Kidney (tissue), 14 donors: Measurements from ENCODE around the gene RAB40B. TPM values are rescaled to one million over a fixed set of nuclear protein-coding genes. Genes with fewer than 3 reads are reported as not detected.
A peak's percentile ranks its signal among the peaks of the same experiment; 100 is the strongest.

Experiments used
- DNase-seq, 5 donors: peaks; one replicate each; pipeline ENCODE4 v3.0.0-alpha.2; 2013 to 2020
- FAIRE-seq: peaks from 2 replicates; lab custom pipeline; 2012; peaks lifted over from hg19 to GRCh38; lab: Jason Lieb, UNC
- H3K27ac ChIP-seq, 2 donors: one replicate each; pipeline ENCODE4 v1.7.0; 2013; ENCODE audit warnings: low read depth in 2 of 2, low read length in 2 of 2, inconsistent platforms in 1 of 2
- H3K27me3 ChIP-seq: one replicate; pipeline ENCODE4 v1.7.1; 2013; ENCODE audit warnings: low read length, inconsistent platforms; ENCODE audit not compliant: control insufficient read depth, insufficient read depth
- H3K36me3 ChIP-seq, 3 donors: one replicate each; pipeline versions ENCODE4 v1.7.0 to v1.7.1; 2013; ENCODE audit warnings: low read length in 3 of 3, control low read depth in 1 of 3, inconsistent platforms in 1 of 3; ENCODE audit not compliant: insufficient read depth in 3 of 3, control insufficient read depth in 2 of 3
- H3K4me1 ChIP-seq, 3 donors: one replicate each; pipeline versions ENCODE4 v1.7.0 to v1.7.1; 2013; ENCODE audit warnings: low read length in 3 of 3, inconsistent platforms in 1 of 3, low read depth in 1 of 3; ENCODE audit not compliant: control insufficient read depth in 2 of 3, insufficient read depth in 2 of 3
- H3K4me3 ChIP-seq, 3 donors: one replicate each; pipeline versions ENCODE4 v1.7.0 to v1.8.1; 2013; ENCODE audit warnings: low read length in 3 of 3, control low read depth in 1 of 3, inconsistent platforms in 1 of 3
- H3K9ac ChIP-seq, 3 donors: one replicate each; pipeline versions ENCODE4 v1.7.0 to v1.7.1; 2013; ENCODE audit warnings: low read length in 3 of 3, control low read depth in 1 of 3, inconsistent platforms in 1 of 3
- H3K9me3 ChIP-seq, 3 donors: one replicate each; pipeline versions ENCODE4 v1.7.0 to v1.7.1; 2013; ENCODE audit warnings: low read length in 3 of 3, control low read depth in 1 of 3, inconsistent platforms in 1 of 3; ENCODE audit not compliant: control insufficient read depth in 2 of 3, insufficient read depth in 1 of 3
- intact Hi-C: fragments of 100-400 bp; cut with DNase I; formaldehyde crosslinking; loops from one replicate; pipeline ENCODE4 v1.11.1; 2022
- polyA plus RNA-seq: library from polyadenylated mRNA; stranded (reverse); fragments of 350-450 nt; fragmentation: Illumina TruSeq; extraction: RNeasy Lipid Tissue Mini Kit (QIAGEN cat#74804); gene quantifications from one replicate; pipeline ENCODE4 v1.2.3, GENCODE V29; 2014; ENCODE audit warnings: low read depth, low replicate concordance; ENCODE audit not compliant: insufficient read depth
- total RNA-seq: library from RNA; stranded (reverse); fragmentation: NEBNext Ultra II Directional; extraction: Animal tissue kit (Norgen Biotek cat#: 25700); gene quantifications from one replicate; pipeline ENCODE4 v1.2.1, GENCODE V29; 2021
- TF ChIP-seq, protein P1 (sequence below): IDR thresholded peaks from 3 replicates; pipeline ENCODE4 v1.5.1; 2012; ENCODE audit warnings: mild to moderate bottlenecking, moderate library complexity, borderline replicate concordance; ENCODE audit not compliant: insufficient read depth; ENCODE audit errors: extremely low read depth
- donor health status: control.
- donor health status: control.
- donor health status: control.
- donor health status: control.
- donor health status: control.
- donor health status: DM: yes; HTN: yes; CAD: no.
- donor health status: Normal renal cell carcinoma (clear cell type).

RAB40B gene
- total and polyA plus RNA-seq, 2 donors from 2014 or later, result 21.7 to 36.1 TPM

DNA sequence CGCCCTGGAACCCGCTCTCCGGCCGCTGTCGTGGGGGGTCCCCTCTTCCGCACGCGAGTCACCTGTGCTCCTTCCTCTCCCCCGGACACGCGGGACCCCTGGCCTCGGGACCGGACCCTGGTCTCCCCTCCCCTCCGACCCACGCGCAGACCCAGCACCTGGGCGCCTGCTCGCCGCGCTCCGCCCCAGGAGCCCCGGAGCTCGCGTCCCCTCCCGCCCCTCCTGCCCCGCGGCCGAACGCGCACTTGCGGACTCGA, 762 bp downstream of the RAB40B start:
- TF ChIP-seq, protein P1, sequence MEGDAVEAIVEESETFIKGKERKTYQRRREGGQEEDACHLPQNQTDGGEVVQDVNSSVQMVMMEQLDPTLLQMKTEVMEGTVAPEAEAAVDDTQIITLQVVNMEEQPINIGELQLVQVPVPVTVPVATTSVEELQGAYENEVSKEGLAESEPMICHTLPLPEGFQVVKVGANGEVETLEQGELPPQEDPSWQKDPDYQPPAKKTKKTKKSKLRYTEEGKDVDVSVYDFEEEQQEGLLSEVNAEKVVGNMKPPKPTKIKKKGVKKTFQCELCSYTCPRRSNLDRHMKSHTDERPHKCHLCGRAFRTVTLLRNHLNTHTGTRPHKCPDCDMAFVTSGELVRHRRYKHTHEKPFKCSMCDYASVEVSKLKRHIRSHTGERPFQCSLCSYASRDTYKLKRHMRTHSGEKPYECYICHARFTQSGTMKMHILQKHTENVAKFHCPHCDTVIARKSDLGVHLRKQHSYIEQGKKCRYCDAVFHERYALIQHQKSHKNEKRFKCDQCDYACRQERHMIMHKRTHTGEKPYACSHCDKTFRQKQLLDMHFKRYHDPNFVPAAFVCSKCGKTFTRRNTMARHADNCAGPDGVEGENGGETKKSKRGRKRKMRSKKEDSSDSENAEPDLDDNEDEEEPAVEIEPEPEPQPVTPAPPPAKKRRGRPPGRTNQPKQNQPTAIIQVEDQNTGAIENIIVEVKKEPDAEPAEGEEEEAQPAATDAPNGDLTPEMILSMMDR, result no peak
- Histone ChIP-seq H3K4me3 (peak overlapping the region in 2 of 3 donors; percentile 42 to 66), H3K27ac (peak overlapping the region in 1 of 2 donors; percentile 74), H3K36me3 (no peaks in the 10 kb centered on the region), H3K4me1 (peaks cover 0 to 18% (median 0%) of the 10 kb centered on the region in 3 donors), H3K9me3 (peaks cover 0 to 5% (median 0%) of the 10 kb centered on the region in 3 donors), H3K27me3 (no peaks in the 10 kb centered on the region), H3K9ac (peak overlapping the region in 1 of 3 donors; percentile 58)
- FAIRE-seq (no peak), DNase-seq (peak in 2 of 5 donors; percentile 69 to 81)
- intact Hi-C loops, result no loop called here

DNA sequence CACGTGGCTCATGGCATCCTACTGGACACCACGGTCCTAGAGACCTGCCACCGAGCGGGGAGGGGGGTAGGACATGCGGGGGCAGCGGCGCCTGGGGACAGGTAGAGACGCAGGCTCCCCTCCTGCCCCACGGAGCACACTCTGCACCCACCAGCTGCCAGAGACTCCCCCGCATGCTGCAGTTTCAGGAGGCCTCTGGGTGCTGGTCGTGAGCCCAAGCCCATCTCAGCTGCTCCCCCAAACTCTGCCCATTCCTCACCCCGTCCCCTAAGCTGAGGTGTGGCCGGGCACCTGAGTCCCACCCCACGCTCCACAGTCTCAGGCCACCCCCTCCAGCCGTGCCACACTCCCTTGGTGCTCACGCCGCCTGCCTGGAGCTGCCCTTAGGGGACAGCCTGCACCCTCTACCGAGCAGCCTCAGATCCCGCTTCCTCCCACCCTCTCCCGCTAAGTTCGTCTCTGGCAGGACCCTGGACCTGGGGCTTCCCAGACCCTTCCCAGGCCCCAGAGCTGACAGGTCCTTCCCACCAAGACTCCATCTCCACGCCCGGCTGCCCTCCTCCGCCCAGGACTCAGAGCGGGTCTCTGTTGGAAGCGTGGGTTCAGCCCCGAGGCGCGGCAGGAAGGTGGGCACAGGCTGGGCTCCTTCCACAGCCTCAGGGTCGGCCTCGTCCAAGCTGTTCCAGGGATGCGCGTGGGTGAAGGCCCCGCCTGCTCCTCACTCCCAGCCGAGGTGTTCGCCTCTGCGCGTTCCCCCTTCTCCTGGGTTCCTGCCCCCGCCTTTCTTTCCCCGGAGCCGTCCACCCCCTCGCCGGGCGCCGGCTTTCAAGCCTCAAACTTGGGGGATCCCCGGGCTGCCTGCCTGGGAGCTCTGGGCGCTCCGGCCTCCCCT, 1.3 kb downstream of the RAB40B start:
- peaks cover 0 to 18% (median 0%) of the 10 kb centered on the region in 3 donors for H3K4me1 ChIP-seq
- peak overlapping the region in 1 of 2 donors; percentile 74 for H3K27ac ChIP-seq
- peak overlapping the region in 2 of 3 donors; percentile 42 to 66 for H3K4me3 ChIP-seq
- FAIRE-seq (no peak), DNase-seq (peak in 4 of 5 donors; percentile 43 to 72 (median 58))
- no peaks in the 10 kb centered on the region for H3K36me3 ChIP-seq
- intact Hi-C loops, result no loop called here
- TF ChIP-seq, protein P1, result no peak
- H3K27me3 ChIP-seq, result no peaks in the 10 kb centered on the region
- peaks cover 0 to 5% (median 0%) of the 10 kb centered on the region in 3 donors for H3K9me3 ChIP-seq
- H3K9ac ChIP-seq, result peak overlapping the region in 2 of 3 donors; percentile 10 to 62

DNA sequence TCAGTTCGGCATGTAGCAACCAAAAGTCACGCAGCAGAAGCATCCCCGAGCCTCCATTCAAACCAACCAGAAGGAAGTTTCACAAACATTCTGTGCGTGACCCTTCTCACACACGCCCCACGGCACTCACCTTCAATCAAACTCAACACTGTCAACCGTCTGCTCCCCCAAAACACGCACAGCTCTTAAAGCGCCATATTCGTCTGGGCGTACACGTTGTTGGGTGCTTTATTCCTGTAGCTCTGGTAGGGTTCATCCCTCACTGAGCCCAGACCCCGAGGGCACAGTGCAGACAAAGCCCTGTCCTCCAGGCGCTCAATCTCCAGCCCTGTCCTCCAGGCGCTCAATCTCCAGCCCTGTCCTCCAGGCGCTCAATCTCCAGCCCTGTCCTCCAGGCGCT, 2.2 kb downstream of the RAB40B start:
- Histone ChIP-seq H3K4me3 (peak overlapping the region in 1 of 3 donors; percentile 66), H3K36me3 (no peaks in the 10 kb centered on the region), H3K27ac (peak overlapping the region in 1 of 2 donors; percentile 74), H3K4me1 (peaks cover 0 to 18% (median 0%) of the 10 kb centered on the region in 3 donors), H3K9me3 (peaks cover 0 to 5% (median 0%) of the 10 kb centered on the region in 3 donors), H3K9ac (no peak overlapping the region), H3K27me3 (no peaks in the 10 kb centered on the region)
- intact Hi-C loops, result no loop called here
- FAIRE-seq (no peak), DNase-seq (peak in 1 of 5 donors; percentile 39)
- TF ChIP-seq, protein P1, result no peak
